Limb (tissue), 2 donors: ENCODE data around the gene METTL15.
"Not testable (repeated sequence)": the region's sequence is repeated elsewhere in the genome, so short reads cannot be mapped to it uniquely, and the experiment has no call there.

Experiments
- DNase-seq, 2 donors: peaks; one replicate each; pipeline ENCODE4 v3.0.0-alpha.2; 2016; ENCODE audit errors: extremely low spot score in 2 of 2

The METTL15 gene

GRCh38 chr11:28110108-28110820 is 2.1 kb downstream of the METTL15 start:
- peak; percentile 72 to 74 for DNase-seq

GRCh38 chr11:28110821-28111200 is 2.6 kb downstream of the METTL15 start:
- peak in 1 of 2 donors; percentile 30 for DNase-seq

GRCh38 chr11:28114116-28114515 is 5.9 kb downstream of the METTL15 start:
- DNase-seq = no peak

DNA sequence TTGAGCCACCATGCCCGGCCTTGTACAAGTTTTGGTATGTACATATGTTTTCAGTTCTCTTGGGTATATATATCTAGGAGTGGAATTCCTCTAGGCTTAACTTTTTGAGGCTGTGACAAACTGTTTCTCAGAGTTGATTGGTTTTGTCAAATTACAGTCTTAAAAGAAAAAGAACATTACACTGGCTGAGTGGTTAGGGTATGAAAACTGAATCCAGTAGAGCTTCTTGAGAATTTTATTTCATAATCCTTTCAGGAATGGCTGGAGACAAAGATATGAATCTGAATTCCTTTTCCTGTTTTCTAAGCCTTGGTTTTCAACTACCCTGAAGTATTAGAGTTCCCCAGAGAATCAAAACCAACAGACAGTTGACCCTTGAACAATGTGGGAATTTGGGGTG is 6.5 kb downstream of the METTL15 start:
- no peak for DNase-seq

- no peak for DNase-seq
These were observed 9.5 kb downstream of the METTL15 start for GRCh38 chr11:28117712-28118111.

GRCh38 chr11:28123151-28123581 is 15.0 kb downstream of the METTL15 start:
- DNase-seq = no peak

DNA sequence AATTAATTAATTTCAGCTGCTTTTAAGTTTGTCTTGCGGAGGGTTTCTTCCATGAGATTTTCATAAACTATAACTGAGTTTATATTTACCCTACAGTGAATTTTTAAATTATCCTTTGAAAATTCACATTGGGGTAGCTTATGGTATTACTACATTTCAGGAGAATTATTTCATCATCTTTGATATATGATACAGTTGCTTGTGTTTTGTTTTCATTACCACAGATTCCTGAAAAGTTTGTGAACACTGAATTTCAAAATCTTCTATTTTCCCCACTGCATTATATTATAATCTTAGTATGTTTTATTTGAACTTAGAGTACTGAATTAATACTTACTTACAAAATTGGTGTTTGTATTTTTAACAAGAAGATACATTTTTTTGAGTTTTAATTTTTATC is 24.4 kb downstream of the METTL15 start:
- no peak for DNase-seq

GRCh38 chr11:28133146-28133545 is 25.0 kb downstream of the METTL15 start:
- no peak for DNase-seq

GRCh38 chr11:28136157-28136556 is 28.0 kb downstream of the METTL15 start:
- not testable (repeated sequence) for DNase-seq

GRCh38 chr11:28137366-28137765 is 29.2 kb downstream of the METTL15 start:
- DNase-seq = no peak

- no peak for DNase-seq
These were observed 29.6 kb downstream of the METTL15 start for GRCh38 chr11:28137832-28138231.

DNA sequence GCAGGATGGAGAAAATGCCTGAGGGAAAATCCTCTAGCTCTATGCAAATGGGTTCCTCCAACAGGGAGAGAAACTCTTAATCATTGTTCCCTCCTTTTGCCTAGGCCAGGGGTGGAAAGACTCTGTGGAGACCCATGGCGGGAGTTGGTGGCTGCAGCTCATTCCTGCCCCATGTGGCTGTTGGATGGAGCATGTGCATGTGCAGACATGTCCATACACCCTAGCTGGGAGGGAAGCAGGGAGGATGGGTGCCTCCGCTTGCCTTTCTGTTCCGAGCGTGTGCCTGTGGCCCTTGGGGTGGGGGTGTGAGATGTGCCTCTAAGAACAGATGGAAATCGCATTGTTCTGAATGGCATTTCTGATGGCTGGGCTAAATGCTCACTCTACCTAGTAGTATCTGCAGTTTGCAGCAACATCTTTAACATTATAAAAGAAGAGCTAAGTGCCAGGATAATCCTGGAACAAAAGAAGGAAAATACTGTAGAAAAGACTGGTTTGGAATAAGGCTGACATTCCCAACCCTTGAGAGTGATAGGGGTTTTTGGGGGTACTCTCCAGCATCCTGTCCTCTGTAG is 31.7 kb downstream of the METTL15 start:
- no peak for DNase-seq

DNA sequence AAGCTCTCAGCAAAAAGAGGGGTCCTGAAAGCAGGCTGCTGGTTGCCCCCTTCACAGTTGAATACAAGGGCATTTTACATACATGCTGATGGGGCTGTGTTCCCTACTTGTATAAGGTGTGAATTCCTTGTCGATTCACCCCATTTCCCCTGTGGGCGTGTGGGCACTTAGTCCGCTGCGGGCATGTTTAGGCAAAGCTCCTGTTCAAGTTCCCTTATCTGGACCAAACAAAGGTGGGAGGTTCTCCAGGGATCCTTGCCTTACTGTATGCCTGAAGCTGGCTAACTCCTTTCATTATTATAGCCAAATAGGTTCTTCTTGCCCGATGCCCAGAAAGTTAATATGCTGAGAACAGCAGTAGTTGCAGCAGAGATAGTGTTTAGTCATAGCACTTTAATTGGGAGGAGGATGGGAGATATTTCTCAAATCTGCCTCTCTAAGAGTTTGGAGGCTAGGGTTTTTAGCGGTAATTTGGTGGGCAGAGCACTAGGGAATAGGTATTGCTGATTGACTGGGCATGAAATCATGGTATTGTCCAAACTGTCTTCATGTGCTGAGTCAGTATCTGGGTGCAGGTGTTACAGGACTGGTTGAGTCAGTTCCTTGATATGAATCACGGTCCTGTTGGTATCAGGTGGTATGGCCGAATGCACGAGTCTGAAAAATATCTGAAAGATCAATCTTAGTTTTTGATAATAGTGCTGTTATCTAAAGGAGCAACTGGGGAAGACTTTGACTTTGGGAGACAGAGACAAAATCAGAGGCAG is 32.7 kb downstream of the METTL15 start:
- no peak for DNase-seq

GRCh38 chr11:28142724-28143123 is 34.5 kb downstream of the METTL15 start:
- no peak for DNase-seq

DNA sequence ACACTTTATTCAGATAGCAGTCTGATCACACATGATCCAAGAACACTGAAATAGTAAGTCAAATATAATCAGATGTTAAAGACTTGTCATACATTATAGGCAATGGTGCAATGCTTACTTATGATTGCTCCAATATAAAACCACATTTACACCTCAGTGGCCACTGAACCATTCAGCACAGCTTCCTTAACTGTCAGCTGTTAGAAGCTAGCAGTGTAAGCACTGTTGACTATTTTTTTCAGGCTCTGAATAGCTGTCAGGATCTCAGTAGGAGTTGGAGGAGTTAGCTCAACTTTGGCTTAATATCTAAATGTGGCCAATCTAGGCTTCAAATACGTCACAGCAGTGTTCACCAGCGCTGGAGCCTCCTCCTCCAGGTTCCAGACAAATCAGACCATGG is 36.6 kb downstream of the METTL15 start:
- no peak for DNase-seq

GRCh38 chr11:28146123-28146751 is 38.0 kb downstream of the METTL15 start:
- no peak for DNase-seq

DNA sequence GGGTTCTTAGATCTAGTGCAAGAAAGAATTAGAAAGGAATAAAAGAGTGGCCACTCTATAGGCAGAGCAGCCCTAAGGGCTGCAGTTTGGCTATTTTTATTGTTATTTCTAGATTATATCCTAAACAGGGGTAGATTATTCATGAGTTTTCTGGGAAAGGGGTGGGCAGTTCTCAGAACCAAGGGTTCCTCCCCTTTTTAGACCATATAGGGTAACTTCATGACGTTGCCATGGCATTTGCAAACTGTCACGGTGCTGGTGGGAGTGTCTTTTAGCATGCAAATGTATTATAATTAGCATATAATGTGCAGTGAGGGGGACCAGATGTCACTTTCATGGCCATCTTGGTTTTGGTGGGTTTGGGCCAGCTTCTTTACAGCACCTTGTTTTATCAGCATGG is 44.6 kb downstream of the METTL15 start:
- no peak for DNase-seq

- no peak for DNase-seq
These were observed 45.4 kb downstream of the METTL15 start for GRCh38 chr11:28153586-28153985.

DNA sequence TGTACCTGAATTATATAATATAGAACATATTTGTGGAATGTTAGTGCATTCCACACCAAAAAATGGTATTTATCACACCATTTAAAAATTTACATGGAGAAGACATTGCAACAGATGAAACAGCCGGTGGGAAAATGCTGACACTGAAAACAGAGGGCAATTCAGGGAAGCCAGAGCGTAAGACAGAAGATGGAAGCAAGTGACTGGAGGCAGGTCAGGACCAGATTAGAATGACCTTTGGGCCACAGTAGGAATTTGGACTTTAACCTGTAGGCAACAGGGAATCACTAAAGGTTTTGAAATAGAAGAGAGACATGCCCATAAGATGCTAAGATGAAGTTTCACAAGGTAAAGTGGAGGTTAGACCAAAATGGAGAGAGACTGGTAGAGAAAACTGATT is 60.5 kb downstream of the METTL15 start:
- no peak for DNase-seq

DNA sequence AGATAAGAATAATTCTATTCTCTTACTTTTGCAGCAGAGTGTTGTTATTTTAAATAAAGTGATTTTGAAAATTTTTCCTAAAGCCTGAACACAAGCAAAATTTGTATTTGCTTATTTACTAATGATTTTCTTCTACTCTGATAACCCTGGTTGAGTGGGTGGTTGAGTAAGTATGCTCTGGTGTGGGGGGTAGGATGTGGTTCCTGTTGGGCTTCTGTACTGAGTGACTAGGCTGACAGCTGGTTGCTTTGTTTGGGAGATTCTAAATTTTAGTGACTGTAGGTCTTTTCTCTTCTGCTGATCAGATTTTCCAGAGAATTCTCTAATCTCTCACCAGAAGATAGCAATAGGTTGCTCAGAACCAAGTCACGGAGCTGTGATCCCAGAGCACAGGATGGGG is 61.6 kb downstream of the METTL15 start:
- DNase-seq = no peak

- DNase-seq = no peak
These were observed 62.6 kb downstream of the METTL15 start for GRCh38 chr11:28170759-28171158.

GRCh38 chr11:28176351-28176750 is 68.2 kb downstream of the METTL15 start:
- no peak for DNase-seq
